Smooth muscle cell (in vitro differentiated cells): ENCODE results near the gene POLN. TPM values are rescaled to one million over a fixed set of nuclear protein-coding genes. Genes with fewer than 3 reads are reported as not detected.

ENCODE experiments used
- DNase-seq: peaks from one replicate; lab custom pipeline; 2025; ENCODE audit not compliant: unreplicated experiment; lab: John Stamatoyannopoulos, UW
- H2AFZ ChIP-seq: fragments of 200-600 bp; sonication (generic); 2 replicates; pipeline ENCODE4 v1.6.0; 2016; ENCODE audit warnings: antibody characterized with exemption, low read depth, mild to moderate bottlenecking
- H3F3A ChIP-seq: fragments of 200-600 bp; sonication (generic); 2 replicates; pipeline ENCODE4 v1.6.0; 2017; ENCODE audit warnings: antibody characterized with exemption, low read depth
- H3K27ac ChIP-seq: fragments of 200-600 bp; sonication (generic); 2 replicates; pipeline ENCODE4 v1.5.1; 2016; ENCODE audit warnings: low read depth, mild to moderate bottlenecking
- H3K27me3 ChIP-seq: fragments of 200-600 bp; sonication (generic); 2 replicates; pipeline ENCODE4 v1.6.1; 2016; ENCODE audit warnings: low read depth, mild to moderate bottlenecking
- H3K36me3 ChIP-seq: fragments of 200-600 bp; sonication (generic); 2 replicates; pipeline ENCODE4 v1.5.1; 2016; ENCODE audit warnings: low read depth
- H3K4me1 ChIP-seq: fragments of 200-600 bp; sonication (generic); 2 replicates; pipeline ENCODE4 v1.5.1; 2016; ENCODE audit warnings: low read depth
- H3K4me2 ChIP-seq: fragments of 200-600 bp; sonication (generic); 2 replicates; pipeline ENCODE4 v1.6.0; 2016; ENCODE audit warnings: mild to moderate bottlenecking
- H3K4me3 ChIP-seq: fragments of 200-600 bp; sonication (generic); 2 replicates; pipeline ENCODE4 v1.5.1; 2016; ENCODE audit warnings: mild to moderate bottlenecking
- H3K79me2 ChIP-seq: fragments of 200-600 bp; sonication (generic); 2 replicates; pipeline ENCODE4 v1.6.0; 2016; ENCODE audit warnings: low read depth, mild to moderate bottlenecking
- H3K9ac ChIP-seq: fragments of 200-600 bp; sonication (generic); 2 replicates; pipeline ENCODE4 v1.6.0; 2016; ENCODE audit warnings: low read depth
- H3K9me3 ChIP-seq: fragments of 200-600 bp; sonication (generic); replicated peaks from 2 replicates; pipeline ENCODE4 v1.5.1; 2016; ENCODE audit warnings: low read depth
- H4K20me1 ChIP-seq: fragments of 200-600 bp; sonication (generic); 2 replicates; pipeline ENCODE4 v1.6.0; 2016; ENCODE audit warnings: low read depth
- WGBS: methylation state at CpG from one replicate; pipeline ENCODE4 v1.1.7; 2016; ENCODE audit warnings: low lambda C conversion rate; 5-methylcytosine and 5-hydroxymethylcytosine counted together
- polyA plus RNA-seq: library from polyadenylated mRNA; unstranded; fragments of >200 nt; fragmentation: Nextera tagmentation; extraction: Ambion mirVana; gene quantifications from 2 replicates; pipeline ENCODE4 v1.2.1, GENCODE V29; 2016
- total RNA-seq: library from RNA; depleted of rRNA; stranded (reverse); fragments of >200 nt; gene quantifications from 2 replicates; pipeline ENCODE4 v1.2.3, GENCODE V29; 2014
- TF ChIP-seq, protein P1 (sequence below): fragments of 200-600 bp; sonication (generic); IDR thresholded peaks from 2 replicates; pipeline ENCODE4 v1.5.1; 2017; ENCODE audit warnings: borderline replicate concordance, mild to moderate bottlenecking, antibody characterized with exemption; ENCODE audit not compliant: insufficient read depth, poor library complexity, severe bottlenecking

POLN gene
- total and polyA plus RNA-seq, 2 experiments from 2014 or later, result 0.35 to 3.0 TPM

DNA sequence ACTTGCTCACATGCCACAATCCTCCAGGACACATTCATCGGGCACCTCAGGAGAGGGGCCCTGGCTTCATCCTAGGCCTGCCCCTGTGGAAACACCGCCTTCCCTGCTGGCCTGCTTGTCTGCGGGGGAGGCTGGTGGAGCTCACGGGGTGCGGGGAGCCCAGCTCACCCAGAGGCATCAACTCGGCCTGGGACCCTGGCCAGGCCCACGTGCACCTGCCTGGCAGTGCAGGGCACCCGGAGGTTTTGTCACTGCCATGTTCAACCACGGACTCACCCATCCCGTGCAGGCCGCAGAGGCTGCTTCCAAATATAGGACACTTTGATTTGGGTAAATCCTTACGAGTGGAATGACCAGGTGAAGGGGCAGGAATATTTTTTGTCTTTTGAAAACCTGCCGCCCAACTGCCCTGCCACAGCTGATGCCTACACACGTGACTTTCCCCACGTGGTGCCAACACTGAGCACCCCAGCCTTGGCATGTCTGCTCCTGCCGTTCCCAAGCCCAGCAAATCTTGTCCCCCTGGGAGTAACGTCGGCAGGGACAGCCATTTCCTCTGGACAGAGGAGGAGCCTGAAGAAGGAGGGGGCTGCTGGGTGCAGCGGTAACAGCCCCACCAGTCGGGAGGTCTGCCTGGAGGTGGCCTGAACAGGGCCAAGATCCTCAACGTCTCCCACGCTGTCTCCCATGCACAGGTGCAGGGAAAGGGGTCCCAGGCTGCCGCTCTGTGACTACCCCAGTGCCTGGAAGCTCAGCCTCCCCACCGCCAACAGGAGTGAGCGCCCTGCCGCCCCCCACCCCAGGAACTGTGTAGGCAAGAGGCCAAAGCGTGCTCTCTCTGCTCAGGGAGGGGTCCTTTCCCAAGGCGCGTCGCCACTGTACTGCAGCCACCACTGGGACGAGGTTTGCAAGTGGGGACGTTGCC is 11.5 kb upstream of the POLN start:
- DNase-seq, result no peak
- TF ChIP-seq, protein P1, sequence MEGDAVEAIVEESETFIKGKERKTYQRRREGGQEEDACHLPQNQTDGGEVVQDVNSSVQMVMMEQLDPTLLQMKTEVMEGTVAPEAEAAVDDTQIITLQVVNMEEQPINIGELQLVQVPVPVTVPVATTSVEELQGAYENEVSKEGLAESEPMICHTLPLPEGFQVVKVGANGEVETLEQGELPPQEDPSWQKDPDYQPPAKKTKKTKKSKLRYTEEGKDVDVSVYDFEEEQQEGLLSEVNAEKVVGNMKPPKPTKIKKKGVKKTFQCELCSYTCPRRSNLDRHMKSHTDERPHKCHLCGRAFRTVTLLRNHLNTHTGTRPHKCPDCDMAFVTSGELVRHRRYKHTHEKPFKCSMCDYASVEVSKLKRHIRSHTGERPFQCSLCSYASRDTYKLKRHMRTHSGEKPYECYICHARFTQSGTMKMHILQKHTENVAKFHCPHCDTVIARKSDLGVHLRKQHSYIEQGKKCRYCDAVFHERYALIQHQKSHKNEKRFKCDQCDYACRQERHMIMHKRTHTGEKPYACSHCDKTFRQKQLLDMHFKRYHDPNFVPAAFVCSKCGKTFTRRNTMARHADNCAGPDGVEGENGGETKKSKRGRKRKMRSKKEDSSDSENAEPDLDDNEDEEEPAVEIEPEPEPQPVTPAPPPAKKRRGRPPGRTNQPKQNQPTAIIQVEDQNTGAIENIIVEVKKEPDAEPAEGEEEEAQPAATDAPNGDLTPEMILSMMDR, result no peak
- Histone ChIP-seq H3K9me3 (no peaks in the 10 kb centered on the region), H3K79me2 (peaks cover 25% of the 10 kb centered on the region), H3K36me3 (no peaks in the 10 kb centered on the region), H3K4me2 (no peak overlapping the region), H3F3A (no peaks in the 10 kb centered on the region), H3K27me3 (no peaks in the 10 kb centered on the region), H2AFZ (no peak overlapping the region), H3K9ac (no peak overlapping the region), H3K27ac (no peak overlapping the region), H3K4me3 (no peak overlapping the region), H3K4me1 (no peaks in the 10 kb centered on the region), H4K20me1 (peaks cover 100% of the 10 kb centered on the region)
- WGBS, result 97% methylated on average over 32 of the region's 32 CpGs

DNA sequence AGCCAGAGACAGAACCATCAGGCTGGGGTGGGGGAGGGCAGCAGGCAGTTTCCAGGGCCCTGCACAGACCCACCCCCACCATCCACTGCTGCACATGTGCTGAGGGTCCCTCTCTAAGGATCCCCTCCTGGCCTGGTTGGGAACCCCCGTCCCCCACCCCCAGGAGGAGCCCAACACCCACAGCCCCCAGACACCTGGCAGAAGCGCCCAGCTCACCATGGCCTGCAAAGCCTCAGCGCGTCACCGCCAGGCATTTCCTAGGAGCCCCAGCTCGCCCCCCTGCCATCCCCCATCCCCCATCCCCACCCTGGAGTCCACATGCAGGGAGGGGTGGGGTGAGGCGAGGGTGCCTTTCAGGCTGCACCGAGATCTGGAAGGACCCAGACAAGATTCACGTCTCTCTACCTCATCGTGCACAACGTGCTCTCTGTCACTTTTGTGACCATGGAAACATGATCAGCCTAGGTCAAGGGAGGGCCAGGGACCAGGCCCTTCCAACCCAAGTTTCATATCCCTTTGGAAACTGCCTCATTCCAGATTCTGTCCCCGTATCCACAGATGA is 10.7 kb upstream of the POLN start:
- DNase-seq, result no peak
- Histone ChIP-seq H4K20me1 (peaks cover 99% of the 10 kb centered on the region), H2AFZ (no peak overlapping the region), H3K36me3 (no peaks in the 10 kb centered on the region), H3K4me2 (no peak overlapping the region), H3F3A (no peaks in the 10 kb centered on the region), H3K4me1 (no peaks in the 10 kb centered on the region), H3K9me3 (no peaks in the 10 kb centered on the region), H3K27me3 (no peaks in the 10 kb centered on the region), H3K79me2 (peaks cover 18% of the 10 kb centered on the region), H3K9ac (no peak overlapping the region), H3K27ac (no peak overlapping the region), H3K4me3 (no peak overlapping the region)
- 94% methylated on average over 5 of the region's 12 CpGs for WGBS
- TF ChIP-seq, protein P1, result no peak

DNA sequence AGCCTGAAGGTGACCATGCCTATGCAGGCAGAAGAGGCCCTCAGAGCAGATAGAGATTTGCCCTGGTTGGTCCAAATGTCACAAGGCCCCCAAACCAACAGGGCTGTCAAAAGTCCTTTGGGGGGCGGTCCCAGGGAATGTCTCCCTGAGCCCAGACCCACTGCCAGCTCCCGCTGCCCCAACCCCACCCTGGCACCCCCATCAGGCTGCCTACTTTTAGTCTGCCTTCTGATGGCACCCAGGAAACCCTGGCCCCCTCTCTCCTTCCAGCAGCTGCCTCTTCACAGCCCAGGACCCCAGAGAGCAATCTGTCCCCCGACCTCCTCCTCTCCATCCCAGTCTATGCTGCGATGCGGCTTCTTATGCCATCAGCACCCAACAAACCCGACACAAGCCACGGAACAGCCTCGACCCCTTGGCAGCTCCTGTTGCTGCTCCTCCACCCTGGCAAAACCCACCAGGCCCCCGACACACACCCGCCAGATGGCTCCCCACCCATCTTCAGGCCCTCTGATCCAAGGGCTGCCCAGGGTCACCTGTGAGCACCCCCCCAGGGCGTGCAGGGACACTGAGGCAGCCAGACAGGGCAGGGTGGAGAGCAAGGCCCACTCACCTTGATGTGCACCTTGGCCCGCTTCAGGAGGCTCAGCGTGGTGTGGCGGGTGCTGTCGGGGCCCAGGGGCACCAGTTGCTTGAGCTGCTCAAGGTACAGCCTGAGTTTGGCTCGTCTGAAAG is 10.0 kb upstream of the POLN start:
- no peak overlapping the region for H2AFZ ChIP-seq
- H3K4me2 ChIP-seq, result no peak overlapping the region
- TF ChIP-seq, protein P1, result no peak
- H3K27ac ChIP-seq, result no peak overlapping the region
- peaks cover 12% of the 10 kb centered on the region for H3K79me2 ChIP-seq
- no peak overlapping the region for H3K9ac ChIP-seq
- no peak for DNase-seq
- no peaks in the 10 kb centered on the region for H3K27me3 ChIP-seq
- H3K4me3 ChIP-seq, result no peak overlapping the region
- no peaks in the 10 kb centered on the region for H3K4me1 ChIP-seq
- no peaks in the 10 kb centered on the region for H3K36me3 ChIP-seq
- no peaks in the 10 kb centered on the region for H3K9me3 ChIP-seq
- H4K20me1 ChIP-seq, result peaks cover 93% of the 10 kb centered on the region
- H3F3A ChIP-seq, result no peaks in the 10 kb centered on the region
- 97% methylated on average over 13 of the region's 16 CpGs for WGBS
